MM.1S (cell line): Measurements from ENCODE around the gene SFRP5.

Experiments
- DNase-seq: peaks from one replicate; pipeline ENCODE4 v3.0.0-alpha.2; 2015
- H2AFZ ChIP-seq: fragments of 300-600 bp; sonication (generic); 2 replicates; pipeline ENCODE4 v1.6.0; 2016; ENCODE audit warnings: antibody characterized with exemption, low read length
- H3F3A ChIP-seq: fragments of 300-600 bp; sonication (generic); 2 replicates; pipeline ENCODE4 v1.6.1; 2016; ENCODE audit warnings: mild to moderate bottlenecking, antibody characterized with exemption, low read length, moderate library complexity, mixed read lengths; ENCODE audit not compliant: insufficient read depth
- H3K27ac ChIP-seq: fragments of 300-600 bp; sonication (generic); 2 replicates; pipeline ENCODE4 v1.5.1; 2016; ENCODE audit warnings: mild to moderate bottlenecking, low read length
- H3K27me3 ChIP-seq: fragments of 300-600 bp; sonication (generic); replicated peaks from 2 replicates; pipeline ENCODE4 v1.6.0; 2016; ENCODE audit warnings: low read length; ENCODE audit not compliant: insufficient read depth
- H3K36me3 ChIP-seq: fragments of 300-600 bp; sonication (generic); replicated peaks from 2 replicates; pipeline ENCODE4 v1.6.1; 2016; ENCODE audit warnings: mild to moderate bottlenecking, low read length, mixed read lengths; ENCODE audit not compliant: insufficient read depth
- H3K4me1 ChIP-seq: fragments of 300-600 bp; sonication (generic); 2 replicates; pipeline ENCODE4 v1.6.1; 2016; ENCODE audit warnings: low read length, mixed read lengths
- H3K4me2 ChIP-seq: fragments of 300-600 bp; sonication (generic); 2 replicates; pipeline ENCODE4 v1.6.0; 2016; ENCODE audit warnings: low read depth, low read length
- H3K4me3 ChIP-seq: fragments of 300-600 bp; sonication (generic); 2 replicates; pipeline ENCODE4 v1.5.1; 2016; ENCODE audit warnings: low read length, mixed read lengths
- H3K79me2 ChIP-seq: fragments of 300-600 bp; sonication (generic); 2 replicates; pipeline ENCODE4 v1.6.1; 2016; ENCODE audit warnings: mixed run types, low read length, mixed read lengths
- H3K9ac ChIP-seq: fragments of 300-600 bp; sonication (generic); 2 replicates; pipeline ENCODE4 v1.6.1; 2016; ENCODE audit warnings: low read length, mixed read lengths
- H3K9me2 ChIP-seq: fragments of 300-600 bp; sonication (generic); replicated peaks from 2 replicates; pipeline ENCODE4 v1.6.1; 2016; ENCODE audit warnings: mild to moderate bottlenecking, low read length, mixed read lengths; ENCODE audit not compliant: insufficient read depth
- H3K9me3 ChIP-seq: fragments of 300-600 bp; sonication (generic); replicated peaks from 2 replicates; pipeline ENCODE4 v1.6.1; 2016; ENCODE audit warnings: mild to moderate bottlenecking, low read length, mixed read lengths; ENCODE audit not compliant: insufficient read depth
- H4K20me1 ChIP-seq: fragments of 300-600 bp; sonication (generic); 2 replicates; pipeline ENCODE4 v1.6.1; 2016; ENCODE audit warnings: mild to moderate bottlenecking, low read length, moderate library complexity, mixed read lengths; ENCODE audit not compliant: insufficient read depth
- EZH2 ChIP-seq: fragments of 300-600 bp; sonication (generic); optimal IDR thresholded peaks from 2 replicates; pipeline ENCODE3; 2017; ENCODE audit warnings: low read depth, mild to moderate bottlenecking, antibody characterized with exemption, low read length, mixed read lengths
- EZH2phosphoT487 ChIP-seq: fragments of 300-600 bp; sonication (generic); IDR thresholded peaks from 2 replicates; pipeline ENCODE4 v1.6.1; 2018; ENCODE audit warnings: antibody characterized with exemption, low read length
- TF ChIP-seq, protein P1 (sequence below): fragments of 300-600 bp; sonication (generic); IDR thresholded peaks from 2 replicates; pipeline ENCODE4 v1.5.1; 2016; ENCODE audit warnings: antibody characterized with exemption, low read length, mixed read lengths

SFRP5 gene

DNA sequence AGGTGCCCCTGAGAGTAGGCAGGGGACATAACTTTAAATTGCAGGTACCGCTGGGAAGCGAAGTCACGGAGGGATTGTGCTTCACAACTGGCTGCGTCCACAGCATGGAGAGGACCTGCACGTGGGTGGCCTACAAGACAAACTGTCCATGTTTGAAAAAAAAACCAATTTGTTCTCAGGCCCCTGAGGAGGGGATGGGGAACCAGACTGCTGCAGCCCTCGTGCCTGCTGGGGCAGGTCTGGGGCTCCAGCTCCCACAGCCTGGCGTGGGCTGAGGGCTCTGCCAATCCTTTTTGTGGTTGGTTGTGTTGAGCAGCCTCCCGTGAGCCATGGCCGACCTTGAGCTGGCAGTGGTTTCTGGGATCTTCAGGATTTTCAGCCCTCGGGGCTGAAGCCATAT lies 9.7 kb downstream of the SFRP5 start:
- no peak for DNase-seq
- H4K20me1 ChIP-seq, result no peaks in the 10 kb centered on the region
- H3K4me1 ChIP-seq, result no peaks in the 10 kb centered on the region
- H2AFZ ChIP-seq, result no peak overlapping the region
- TF ChIP-seq EZH2phosphoT487, result no peak
- TF ChIP-seq EZH2, result no peak
- TF ChIP-seq, protein P1, sequence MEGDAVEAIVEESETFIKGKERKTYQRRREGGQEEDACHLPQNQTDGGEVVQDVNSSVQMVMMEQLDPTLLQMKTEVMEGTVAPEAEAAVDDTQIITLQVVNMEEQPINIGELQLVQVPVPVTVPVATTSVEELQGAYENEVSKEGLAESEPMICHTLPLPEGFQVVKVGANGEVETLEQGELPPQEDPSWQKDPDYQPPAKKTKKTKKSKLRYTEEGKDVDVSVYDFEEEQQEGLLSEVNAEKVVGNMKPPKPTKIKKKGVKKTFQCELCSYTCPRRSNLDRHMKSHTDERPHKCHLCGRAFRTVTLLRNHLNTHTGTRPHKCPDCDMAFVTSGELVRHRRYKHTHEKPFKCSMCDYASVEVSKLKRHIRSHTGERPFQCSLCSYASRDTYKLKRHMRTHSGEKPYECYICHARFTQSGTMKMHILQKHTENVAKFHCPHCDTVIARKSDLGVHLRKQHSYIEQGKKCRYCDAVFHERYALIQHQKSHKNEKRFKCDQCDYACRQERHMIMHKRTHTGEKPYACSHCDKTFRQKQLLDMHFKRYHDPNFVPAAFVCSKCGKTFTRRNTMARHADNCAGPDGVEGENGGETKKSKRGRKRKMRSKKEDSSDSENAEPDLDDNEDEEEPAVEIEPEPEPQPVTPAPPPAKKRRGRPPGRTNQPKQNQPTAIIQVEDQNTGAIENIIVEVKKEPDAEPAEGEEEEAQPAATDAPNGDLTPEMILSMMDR, result no peak
- no peaks in the 10 kb centered on the region for H3K79me2 ChIP-seq
- H3K9ac ChIP-seq, result no peak overlapping the region
- no peaks in the 10 kb centered on the region for H3K36me3 ChIP-seq
- no peaks in the 10 kb centered on the region for H3K9me2 ChIP-seq
- no peaks in the 10 kb centered on the region for H3K27me3 ChIP-seq
- no peak overlapping the region for H3K4me3 ChIP-seq
- no peaks in the 10 kb centered on the region for H3F3A ChIP-seq
- H3K9me3 ChIP-seq, result no peaks in the 10 kb centered on the region
- H3K4me2 ChIP-seq, result no peak overlapping the region
- no peak overlapping the region for H3K27ac ChIP-seq

DNA sequence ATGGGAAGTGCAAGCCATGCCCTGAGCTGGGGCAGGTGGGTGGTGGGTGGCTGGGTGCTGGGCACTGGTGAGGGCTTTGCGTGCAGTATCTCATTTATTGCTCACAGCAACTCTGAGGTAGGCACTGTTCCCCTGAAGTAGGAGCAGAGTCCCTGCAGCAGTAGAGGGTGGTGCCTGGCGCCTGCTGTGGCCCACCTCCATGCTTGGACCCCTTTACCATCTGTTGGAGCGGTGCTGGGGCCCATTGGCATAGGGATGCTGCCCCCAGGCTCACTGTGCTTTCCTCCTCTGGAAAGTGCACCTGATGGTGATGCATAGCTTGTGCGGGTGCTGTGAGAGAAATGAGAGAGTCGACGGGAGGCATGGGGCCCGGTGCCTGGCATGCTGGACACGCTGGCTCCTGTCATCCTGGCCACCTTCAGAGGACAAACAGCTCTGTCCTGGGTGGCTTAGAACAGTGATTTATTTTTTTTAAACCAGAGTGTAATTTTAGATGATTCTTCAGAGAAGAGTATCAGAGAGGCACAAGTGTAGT lies 10.4 kb downstream of the SFRP5 start:
- Histone ChIP-seq H3K4me3 (no peak overlapping the region), H3K27ac (no peak overlapping the region), H3K4me1 (no peaks in the 10 kb centered on the region), H2AFZ (no peak overlapping the region), H4K20me1 (no peaks in the 10 kb centered on the region), H3K27me3 (no peaks in the 10 kb centered on the region), H3K9ac (no peak overlapping the region), H3F3A (no peaks in the 10 kb centered on the region), H3K36me3 (no peaks in the 10 kb centered on the region), H3K9me2 (no peaks in the 10 kb centered on the region), H3K79me2 (no peaks in the 10 kb centered on the region), H3K9me3 (no peaks in the 10 kb centered on the region), H3K4me2 (no peak overlapping the region)
- DNase-seq, result no peak
- TF ChIP-seq EZH2 (no peak), EZH2phosphoT487 (no peak)
- TF ChIP-seq, protein P1, result no peak

DNA sequence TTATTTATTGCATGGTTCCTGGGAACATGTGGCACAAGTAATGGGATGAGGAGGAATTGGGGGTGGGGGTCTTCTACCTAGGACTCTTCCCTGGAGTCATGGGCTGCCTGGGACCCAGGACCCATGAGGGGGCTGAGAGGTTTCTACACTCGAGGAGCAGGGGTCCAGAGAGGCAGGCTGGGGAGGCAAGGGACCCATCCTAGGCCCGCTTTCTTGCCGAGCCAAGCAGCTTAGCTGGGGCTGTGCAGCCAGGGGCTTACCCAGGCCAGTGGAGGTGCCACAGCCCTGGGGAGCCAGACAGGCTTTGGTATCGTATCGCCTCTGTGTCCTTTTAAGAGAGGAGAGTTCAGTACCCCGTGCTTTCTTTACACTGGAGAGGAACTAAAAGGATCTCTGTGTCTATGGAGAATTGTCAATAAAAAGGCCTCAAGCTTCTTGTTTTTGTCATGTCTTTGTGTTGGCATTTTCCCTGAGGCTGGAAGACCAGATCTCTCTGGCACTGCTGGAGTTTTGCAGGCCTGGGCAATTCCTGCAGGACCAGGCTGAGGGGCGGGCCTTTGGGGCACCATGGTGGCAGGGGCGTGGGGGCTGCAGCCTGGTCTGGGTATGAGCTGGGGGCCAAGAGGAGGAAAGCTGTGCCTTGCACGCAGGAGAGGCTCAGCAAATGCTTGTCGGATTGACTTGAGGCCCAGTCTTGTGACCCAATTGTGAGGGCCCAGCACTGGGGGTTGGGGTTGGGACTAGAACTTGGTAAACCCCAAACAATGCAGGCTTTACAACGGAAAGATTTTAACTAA lies 11.1 kb downstream of the SFRP5 start:
- no peaks in the 10 kb centered on the region for H4K20me1 ChIP-seq
- TF ChIP-seq EZH2 (no peak), EZH2phosphoT487 (no peak)
- TF ChIP-seq, protein P1, result no peak
- H2AFZ ChIP-seq, result no peak overlapping the region
- no peaks in the 10 kb centered on the region for H3F3A ChIP-seq
- H3K9me3 ChIP-seq, result no peaks in the 10 kb centered on the region
- no peaks in the 10 kb centered on the region for H3K4me1 ChIP-seq
- H3K27ac ChIP-seq, result no peak overlapping the region
- DNase-seq, result no peak
- no peaks in the 10 kb centered on the region for H3K27me3 ChIP-seq
- H3K4me2 ChIP-seq, result no peak overlapping the region
- no peaks in the 10 kb centered on the region for H3K9me2 ChIP-seq
- no peak overlapping the region for H3K4me3 ChIP-seq
- H3K36me3 ChIP-seq, result no peaks in the 10 kb centered on the region
- H3K9ac ChIP-seq, result no peak overlapping the region
- H3K79me2 ChIP-seq, result no peaks in the 10 kb centered on the region
